ENCODE data around the gene CPNE2.

Gene CPNE2

DNA sequence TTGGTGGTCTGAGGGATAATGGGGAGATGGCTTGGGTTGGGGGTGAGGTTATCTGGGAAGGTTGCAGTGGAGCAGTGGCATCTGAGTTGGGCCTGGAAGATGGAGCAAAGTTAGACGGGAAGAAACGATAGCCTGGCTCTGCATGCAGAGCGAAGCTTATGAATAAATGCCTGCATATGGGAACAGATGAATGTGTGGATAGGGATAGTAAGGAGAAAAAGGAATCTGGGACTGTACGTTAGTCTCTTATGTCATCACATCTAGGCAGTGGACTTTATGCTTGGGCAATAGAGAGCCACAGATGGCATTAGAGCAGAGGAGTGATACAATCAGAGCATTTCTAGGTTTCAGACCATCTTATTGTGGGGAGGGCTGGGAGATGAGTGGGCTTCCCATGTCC lies 33.0 kb downstream of the CPNE2 start:
- TF ChIP-seq, protein P1, sequence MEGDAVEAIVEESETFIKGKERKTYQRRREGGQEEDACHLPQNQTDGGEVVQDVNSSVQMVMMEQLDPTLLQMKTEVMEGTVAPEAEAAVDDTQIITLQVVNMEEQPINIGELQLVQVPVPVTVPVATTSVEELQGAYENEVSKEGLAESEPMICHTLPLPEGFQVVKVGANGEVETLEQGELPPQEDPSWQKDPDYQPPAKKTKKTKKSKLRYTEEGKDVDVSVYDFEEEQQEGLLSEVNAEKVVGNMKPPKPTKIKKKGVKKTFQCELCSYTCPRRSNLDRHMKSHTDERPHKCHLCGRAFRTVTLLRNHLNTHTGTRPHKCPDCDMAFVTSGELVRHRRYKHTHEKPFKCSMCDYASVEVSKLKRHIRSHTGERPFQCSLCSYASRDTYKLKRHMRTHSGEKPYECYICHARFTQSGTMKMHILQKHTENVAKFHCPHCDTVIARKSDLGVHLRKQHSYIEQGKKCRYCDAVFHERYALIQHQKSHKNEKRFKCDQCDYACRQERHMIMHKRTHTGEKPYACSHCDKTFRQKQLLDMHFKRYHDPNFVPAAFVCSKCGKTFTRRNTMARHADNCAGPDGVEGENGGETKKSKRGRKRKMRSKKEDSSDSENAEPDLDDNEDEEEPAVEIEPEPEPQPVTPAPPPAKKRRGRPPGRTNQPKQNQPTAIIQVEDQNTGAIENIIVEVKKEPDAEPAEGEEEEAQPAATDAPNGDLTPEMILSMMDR (IDR thresholded peaks at IDR 0.05; ENCODE audit: low read depth, low read length, missing control alignments): no peak
- no peak for DNase-seq (ENCODE audit: low read depth)
- H3K4me3 ChIP-seq (ENCODE audit: low read depth, low read length): no peak overlapping the region

- no peak overlapping the region for H3K4me3 ChIP-seq (ENCODE audit: low read depth, low read length)
- TF ChIP-seq, protein P1 (IDR thresholded peaks at IDR 0.05; ENCODE audit: low read depth, low read length, missing control alignments): no peak
- no peak for DNase-seq (ENCODE audit: low read depth)
Observed at GRCh38 chr16:57125969-57126368, 33.6 kb downstream of the CPNE2 start.

- no peak overlapping the region for H3K4me3 ChIP-seq (ENCODE audit: low read depth, low read length)
- TF ChIP-seq, protein P1 (IDR thresholded peaks at IDR 0.05; ENCODE audit: low read depth, low read length, missing control alignments): no peak
- DNase-seq (ENCODE audit: low read depth): no peak
Observed at GRCh38 chr16:57126411-57126810, 34.0 kb downstream of the CPNE2 start.

GRCh38 chr16:57127037-57127763 lies 34.8 kb downstream of the CPNE2 start:
- H3K4me3 ChIP-seq (ENCODE audit: low read depth, low read length): no peak overlapping the region
- DNase-seq (ENCODE audit: low read depth): no peak
- TF ChIP-seq, protein P1 (IDR thresholded peaks at IDR 0.05; ENCODE audit: low read depth, low read length, missing control alignments): no peak

DNA sequence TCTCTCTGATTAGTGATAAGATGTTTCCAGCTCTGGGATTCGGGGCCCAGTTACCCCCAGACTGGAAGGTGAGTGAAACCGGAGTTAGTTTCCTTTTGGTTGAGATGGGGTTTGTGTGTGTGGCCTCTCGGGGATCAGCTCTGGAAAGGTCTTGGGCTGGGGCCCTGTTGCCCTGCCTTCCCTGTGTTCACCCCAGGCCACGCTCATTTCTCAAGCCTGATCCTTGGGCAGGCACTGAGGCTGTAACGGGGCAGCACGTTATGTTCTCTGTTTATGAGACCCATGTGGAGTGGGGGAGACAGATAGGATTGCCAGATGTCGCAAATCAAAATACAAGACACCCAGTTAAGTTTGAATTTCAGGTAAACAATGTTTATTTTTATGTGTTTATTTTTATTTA lies 35.5 kb downstream of the CPNE2 start:
- DNase-seq (ENCODE audit: low read depth): no peak
- H3K4me3 ChIP-seq (ENCODE audit: low read depth, low read length): no peak overlapping the region
- TF ChIP-seq, protein P1 (IDR thresholded peaks at IDR 0.05; ENCODE audit: low read depth, low read length, missing control alignments): no peak

DNA sequence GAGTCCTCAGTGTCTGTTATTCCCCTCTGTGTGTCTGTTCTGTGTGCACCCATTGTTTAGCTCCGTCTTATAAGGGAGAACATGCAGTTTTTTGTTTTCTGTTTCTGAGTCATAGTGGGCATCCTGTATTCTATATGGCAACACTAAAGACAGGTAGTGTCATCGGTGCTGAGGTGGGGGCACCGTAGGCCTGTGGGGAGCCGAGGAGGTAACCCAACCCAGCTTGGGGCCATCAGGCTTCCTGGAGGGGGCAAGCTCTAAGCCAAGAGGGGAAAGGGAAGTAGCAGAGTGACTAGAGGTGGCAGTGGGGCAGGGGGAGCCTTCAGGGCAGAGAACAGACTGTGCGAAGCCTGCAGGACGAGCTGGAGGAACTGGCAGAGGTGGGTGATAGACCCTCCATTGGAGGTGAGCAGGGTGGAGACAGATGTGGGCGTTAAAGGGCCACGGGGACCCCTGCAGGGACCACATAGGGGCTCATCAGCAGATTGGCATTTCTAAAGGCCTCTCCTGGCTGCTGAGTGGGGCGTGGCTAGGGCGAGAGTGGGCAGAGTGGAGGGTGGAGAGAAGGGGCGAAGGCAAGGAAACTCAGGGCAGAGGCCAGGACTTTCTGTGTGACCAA lies 36.5 kb downstream of the CPNE2 start:
- no peak overlapping the region for H3K4me3 ChIP-seq (ENCODE audit: low read depth, low read length)
- DNase-seq (ENCODE audit: low read depth): no peak
- TF ChIP-seq, protein P1 (IDR thresholded peaks at IDR 0.05; ENCODE audit: low read depth, low read length, missing control alignments): no peak

GRCh38 chr16:57130950-57131321 lies 38.6 kb downstream of the CPNE2 start:
- DNase-seq (ENCODE audit: low read depth): no peak
- TF ChIP-seq, protein P1 (IDR thresholded peaks at IDR 0.05; ENCODE audit: low read depth, low read length, missing control alignments): no peak
- H3K4me3 ChIP-seq (ENCODE audit: low read depth, low read length): no peak overlapping the region

All from GM12864 (cell line).